Measurements from ENCODE around the gene CPHXL2. TPM values are rescaled to one million over a fixed set of nuclear protein-coding genes. Genes with fewer than 3 reads are reported as not detected.

Gene CPHXL2
- total and polyA plus RNA-seq, 11 donors: not detected

DNA sequence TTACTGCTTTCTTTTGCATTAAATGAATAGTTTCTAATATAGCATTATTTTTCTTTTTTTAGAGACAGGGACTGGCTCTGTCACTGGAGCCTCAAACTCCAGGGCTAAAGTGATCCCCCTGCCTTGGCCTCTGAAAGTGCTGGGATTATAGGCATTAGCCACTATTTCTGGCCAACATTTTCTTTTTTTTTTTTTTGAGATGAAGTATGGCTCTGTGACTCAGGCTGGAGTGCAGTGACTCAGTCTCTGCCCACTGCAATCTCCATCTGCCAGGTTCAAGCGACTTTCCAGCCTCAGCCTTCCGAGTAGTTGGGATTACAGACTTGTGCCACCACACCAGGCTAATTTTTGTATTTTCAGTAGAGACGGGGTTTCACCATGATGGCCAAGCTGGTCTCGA, 26.5 kb upstream of the CPHXL2 start:
- H3K4me1 ChIP-seq: no peaks in the 10 kb centered on the region
- H3K27me3 ChIP-seq: no peaks in the 10 kb centered on the region
- 86 to 99% (median 94%) methylated on average over 4 of the region's 4 CpGs for WGBS, 4 donors
- no peak for DNase-seq
- no peak overlapping the region for H3K27ac ChIP-seq
- TF ChIP-seq POLR2A (IDR thresholded peaks at IDR 0.05): no peak
- TF ChIP-seq, protein P1, sequence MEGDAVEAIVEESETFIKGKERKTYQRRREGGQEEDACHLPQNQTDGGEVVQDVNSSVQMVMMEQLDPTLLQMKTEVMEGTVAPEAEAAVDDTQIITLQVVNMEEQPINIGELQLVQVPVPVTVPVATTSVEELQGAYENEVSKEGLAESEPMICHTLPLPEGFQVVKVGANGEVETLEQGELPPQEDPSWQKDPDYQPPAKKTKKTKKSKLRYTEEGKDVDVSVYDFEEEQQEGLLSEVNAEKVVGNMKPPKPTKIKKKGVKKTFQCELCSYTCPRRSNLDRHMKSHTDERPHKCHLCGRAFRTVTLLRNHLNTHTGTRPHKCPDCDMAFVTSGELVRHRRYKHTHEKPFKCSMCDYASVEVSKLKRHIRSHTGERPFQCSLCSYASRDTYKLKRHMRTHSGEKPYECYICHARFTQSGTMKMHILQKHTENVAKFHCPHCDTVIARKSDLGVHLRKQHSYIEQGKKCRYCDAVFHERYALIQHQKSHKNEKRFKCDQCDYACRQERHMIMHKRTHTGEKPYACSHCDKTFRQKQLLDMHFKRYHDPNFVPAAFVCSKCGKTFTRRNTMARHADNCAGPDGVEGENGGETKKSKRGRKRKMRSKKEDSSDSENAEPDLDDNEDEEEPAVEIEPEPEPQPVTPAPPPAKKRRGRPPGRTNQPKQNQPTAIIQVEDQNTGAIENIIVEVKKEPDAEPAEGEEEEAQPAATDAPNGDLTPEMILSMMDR (IDR thresholded peaks at IDR 0.05): no peak
- H3K4me3 ChIP-seq: no peak overlapping the region
- H3K36me3 ChIP-seq: no peaks in the 10 kb centered on the region
- H3K9me3 ChIP-seq: no peaks in the 10 kb centered on the region
- no peak for ATAC-seq
- intact Hi-C loops (cut with DNase I): no loop called here

GRCh38 chr16:75702242-75702641, 25.4 kb upstream of the CPHXL2 start:
- Histone ChIP-seq H3K36me3 (no peaks in the 10 kb centered on the region), H3K4me3 (no peak overlapping the region), H3K27me3 (no peaks in the 10 kb centered on the region), H3K27ac (no peak overlapping the region), H3K9me3 (no peaks in the 10 kb centered on the region), H3K4me1 (no peaks in the 10 kb centered on the region)
- TF ChIP-seq POLR2A (IDR thresholded peaks at IDR 0.05): no peak
- TF ChIP-seq, protein P1 (IDR thresholded peaks at IDR 0.05): no peak
- no peak for ATAC-seq
- intact Hi-C loops (cut with DNase I): no loop called here
- no peak for DNase-seq
- WGBS, 4 donors: 70 to 82% (median 76%) methylated on average over 2 of the region's 2 CpGs

DNA sequence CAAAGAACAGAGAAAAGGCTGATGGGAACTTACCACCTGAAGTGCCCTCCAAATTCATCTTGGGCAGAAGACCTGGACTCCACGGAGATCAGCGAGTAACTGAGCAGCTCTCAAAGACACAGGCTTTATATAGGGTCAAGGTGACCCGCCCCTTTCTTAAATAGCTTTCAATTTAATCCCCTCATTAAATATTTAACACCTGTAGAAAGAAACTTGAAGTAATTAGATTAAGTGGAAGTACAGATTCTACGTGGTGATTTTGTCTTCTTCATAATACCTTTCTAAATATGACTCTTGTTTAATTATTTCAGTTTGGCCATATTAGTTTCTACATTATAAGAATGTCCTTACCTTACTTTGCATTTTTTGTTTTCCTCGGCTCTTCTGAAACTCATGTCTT, 24.6 kb upstream of the CPHXL2 start, which contains the start of gene DUXB:
DUXB (minus strand) TSS at position 101 of the 400 bp plus-strand sequence; CDS start at position 58, 43 bp downstream.
- no peak within 1 kb of the TSS for H3K4me3 ChIP-seq
- no peaks in the 10 kb centered on the region for H3K4me1 ChIP-seq
- intact Hi-C loops (cut with DNase I): no loop called here
- no peaks in the 10 kb centered on the region for H3K9me3 ChIP-seq
- DNase-seq (no peak), ATAC-seq (no peak)
- no peak for TF ChIP-seq POLR2A (IDR thresholded peaks at IDR 0.05)
- TF ChIP-seq, protein P1 (IDR thresholded peaks at IDR 0.05): no peak
- H3K36me3 ChIP-seq: no peaks in the 10 kb centered on the region
- no peaks in the 10 kb centered on the region for H3K27me3 ChIP-seq
- H3K27ac ChIP-seq: no peak within 1 kb of the TSS
- 81 to 94% (median 92%) methylated on average over 5 of the region's 5 CpGs for WGBS, 4 donors

GRCh38 chr16:75697571-75697970, 20.8 kb upstream of the CPHXL2 start:
- no peaks in the 10 kb centered on the region for H3K27me3 ChIP-seq
- H3K36me3 ChIP-seq: no peaks in the 10 kb centered on the region
- no peak overlapping the region for H3K4me3 ChIP-seq
- TF ChIP-seq, protein P1 (IDR thresholded peaks at IDR 0.05): no peak
- no peak for TF ChIP-seq POLR2A (IDR thresholded peaks at IDR 0.05)
- intact Hi-C loops (cut with DNase I): no loop called here
- 94 to 95% (median 94%) methylated on average over 5 of the region's 5 CpGs for WGBS, 4 donors
- H3K9me3 ChIP-seq: no peaks in the 10 kb centered on the region
- DNase-seq: no peak
- ATAC-seq: no peak
- H3K4me1 ChIP-seq: no peaks in the 10 kb centered on the region
- no peak overlapping the region for H3K27ac ChIP-seq
